ENCODE results near the gene DSC1.

DSC1 gene

GRCh38 chr18:31103423-31103822 lies 59.2 kb downstream of the DSC1 start:
- DNase-seq (ENCODE audit: low read depth), result no peak

GRCh38 chr18:31102941-31103340 lies 59.7 kb downstream of the DSC1 start:
- DNase-seq (ENCODE audit: low read depth), result no peak

GRCh38 chr18:31102025-31102684 lies 60.5 kb downstream of the DSC1 start, which contains the start of gene DSC2:
DSC2 (minus strand) TSS chr18:31102421; CDS start chr18:31101971, 450 bp downstream.
- no peak for DNase-seq (ENCODE audit: low read depth)

GRCh38 chr18:31101183-31102024 lies 61.3 kb downstream of the DSC1 start:
- no peak for DNase-seq (ENCODE audit: low read depth)

GRCh38 chr18:31100436-31101182 lies 62.0 kb downstream of the DSC1 start:
- DNase-seq (ENCODE audit: low read depth), result no peak

- DNase-seq (ENCODE audit: low read depth), result no peak
Measured at GRCh38 chr18:31099450-31100230, 63.0 kb downstream of the DSC1 start.

GRCh38 chr18:31098878-31099277 lies 63.8 kb downstream of the DSC1 start:
- no peak for DNase-seq (ENCODE audit: low read depth)

GRCh38 chr18:31097666-31098065 lies 65.0 kb downstream of the DSC1 start:
- no peak for DNase-seq (ENCODE audit: low read depth)

- DNase-seq (ENCODE audit: low read depth), result no peak
Measured at GRCh38 chr18:31093880-31094279, 68.8 kb downstream of the DSC1 start.

- no peak for DNase-seq (ENCODE audit: low read depth)
Measured at GRCh38 chr18:31093294-31093693, 69.4 kb downstream of the DSC1 start.

- DNase-seq (ENCODE audit: low read depth), result no peak
Measured at GRCh38 chr18:31091350-31091749, 71.3 kb downstream of the DSC1 start.

GRCh38 chr18:31088532-31088931 lies 74.1 kb downstream of the DSC1 start:
- DNase-seq (ENCODE audit: low read depth), result no peak

GRCh38 chr18:31079973-31080372 lies 82.7 kb downstream of the DSC1 start:
- no peak for DNase-seq (ENCODE audit: low read depth)
